Muscle of arm (tissue), 12 donors: ENCODE data around the gene KCNQ5. TPM values are rescaled to one million over a fixed set of nuclear protein-coding genes. Genes with fewer than 3 reads are reported as not detected.

Experiments used
- DNase-seq: peaks from one replicate; pipeline ENCODE4 v3.0.0-alpha.2; 2013
- polyA plus RNA-seq, 12 donors: library from polyadenylated mRNA; unstranded; fragments of 120-200 nt; gene quantifications; one replicate each; pipeline ENCODE4 v1.2.1, GENCODE V29; 2013; ENCODE audit not compliant: insufficient read length in 12 of 12

The KCNQ5 gene
- polyA plus RNA-seq, 12 donors = 0.36 to 2.4 (median 1.3) TPM; not detected in 1

GRCh38 chr6:72740135-72740534, 118.3 kb downstream of the KCNQ5 start:
- no peak for DNase-seq

GRCh38 chr6:72741083-72741482, 119.2 kb downstream of the KCNQ5 start:
- DNase-seq = no peak

- no peak for DNase-seq
These were observed 120.3 kb downstream of the KCNQ5 start for GRCh38 chr6:72742001-72742673.

GRCh38 chr6:72746276-72746675, 124.4 kb downstream of the KCNQ5 start:
- DNase-seq = no peak

- no peak for DNase-seq
These were observed 126.9 kb downstream of the KCNQ5 start for GRCh38 chr6:72748759-72749158.

GRCh38 chr6:72755752-72756151, 133.9 kb downstream of the KCNQ5 start:
- no peak for DNase-seq

GRCh38 chr6:72757048-72757447, 135.2 kb downstream of the KCNQ5 start:
- no peak for DNase-seq

- DNase-seq = no peak
These were observed 136.1 kb downstream of the KCNQ5 start for GRCh38 chr6:72757926-72758325.

- DNase-seq = no peak
These were observed 137.0 kb downstream of the KCNQ5 start for GRCh38 chr6:72758901-72759300.

- DNase-seq = peak; percentile 10
These were observed 138.4 kb downstream of the KCNQ5 start for GRCh38 chr6:72760114-72760793.

GRCh38 chr6:72761761-72762160, 139.9 kb downstream of the KCNQ5 start:
- DNase-seq = no peak

GRCh38 chr6:72769459-72770125, 147.7 kb downstream of the KCNQ5 start:
- no peak for DNase-seq

- no peak for DNase-seq
These were observed 149.1 kb downstream of the KCNQ5 start for GRCh38 chr6:72770959-72771358.

- DNase-seq = no peak
These were observed 154.6 kb downstream of the KCNQ5 start for GRCh38 chr6:72776456-72776855.

- DNase-seq = no peak
These were observed 159.8 kb downstream of the KCNQ5 start for GRCh38 chr6:72781624-72782023.

GRCh38 chr6:72783035-72783434, 161.2 kb downstream of the KCNQ5 start:
- DNase-seq = no peak

- peak; percentile 15 for DNase-seq
These were observed 161.8 kb downstream of the KCNQ5 start for GRCh38 chr6:72783666-72784065.

GRCh38 chr6:72784071-72784470, 162.2 kb downstream of the KCNQ5 start:
- no peak for DNase-seq

- DNase-seq = no peak
These were observed 162.7 kb downstream of the KCNQ5 start for GRCh38 chr6:72784581-72784980.

- DNase-seq = no peak
These were observed 165.6 kb downstream of the KCNQ5 start for GRCh38 chr6:72787391-72788031.

- no peak for DNase-seq
These were observed 166.3 kb downstream of the KCNQ5 start for GRCh38 chr6:72788188-72788587.

GRCh38 chr6:72789145-72789544, 167.3 kb downstream of the KCNQ5 start:
- no peak for DNase-seq

- no peak for DNase-seq
These were observed 170.8 kb downstream of the KCNQ5 start for GRCh38 chr6:72792692-72793091.
